Tibial nerve (tissue), 4 donors: ENCODE data around the gene PROM2. TPM values are rescaled to one million over a fixed set of nuclear protein-coding genes. Genes with fewer than 3 reads are reported as not detected.
A peak's percentile ranks its signal among the peaks of the same experiment; 100 is the strongest.

ENCODE experiments used
- DNase-seq, 2 donors: peaks; one replicate each; pipeline ENCODE4 v3.0.0-alpha.2; 2019; ENCODE audit warnings: low spot score in 2 of 2
- H3K27ac ChIP-seq, 4 donors: fragments of 200-600 bp; sonication (generic) in 3 of 4; one replicate each; pipeline ENCODE4 v1.5.1; 2017 to 2019; ENCODE audit warnings: mild to moderate bottlenecking in 1 of 4
- H3K27me3 ChIP-seq, 2 donors: fragments of 200-600 bp; sonication (generic) in 1 of 2; one replicate each; pipeline versions ENCODE4 v1.5.1 to v1.6.0; 2017 to 2019
- H3K36me3 ChIP-seq, 3 donors: fragments of 200-600 bp; sonication (generic); one replicate each; pipeline ENCODE4 v1.5.1; 2018 to 2019
- H3K4me1 ChIP-seq, 4 donors: fragments of 200-600 bp; sonication (generic) in 3 of 4; one replicate each; pipeline ENCODE4 v1.5.1; 2017 to 2019
- H3K4me3 ChIP-seq, 4 donors: fragments of 200-600 bp; sonication (generic) in 3 of 4; one replicate each; pipeline ENCODE4 v1.5.1; 2017 to 2019; ENCODE audit warnings: mild to moderate bottlenecking in 1 of 4, moderate library complexity in 1 of 4
- H3K9me3 ChIP-seq, 4 donors: fragments of 200-600 bp; sonication (generic) in 3 of 4; one replicate each; pipeline ENCODE4 v1.5.1; 2017 to 2019
- EP300 ChIP-seq, 2 donors: sonication (generic); formaldehyde crosslinking; IDR thresholded peaks; one replicate each; pipeline ENCODE4 v1.6.1; 2017; ENCODE audit warnings: antibody characterized with exemption in 2 of 2, mild to moderate bottlenecking in 1 of 2
- POLR2A ChIP-seq, 2 donors: fragments of 450-650 bp; IDR thresholded peaks; one replicate each; pipeline ENCODE4 v1.6.1; 2017; ENCODE audit warnings: antibody characterized with exemption in 2 of 2, mild to moderate bottlenecking in 2 of 2, moderate library complexity in 2 of 2
- WGBS, 2 donors: methylation state at CpG; one replicate each; pipeline ENCODE4 v1.1.5; 2018; 5-methylcytosine and 5-hydroxymethylcytosine counted together
- total RNA-seq, 4 donors: library from RNA; depleted of rRNA; stranded (reverse); fragments of >200 nt; gene quantifications; one replicate each; pipeline ENCODE4 v1.1.0, GENCODE V29; 2016
- TF ChIP-seq, protein P1 (sequence below), 5 experiments: fragments of 200-600 bp in 3 of 5; fragments of 450-650 bp in 2 of 5; sonication (generic) in 3 of 5; IDR thresholded peaks; one replicate each; pipeline ENCODE4 v1.5.1; 2016 to 2019; ENCODE audit warnings: antibody characterized with exemption in 5 of 5, mild to moderate bottlenecking in 3 of 5, moderate library complexity in 2 of 5

PROM2 gene
- total RNA-seq, 4 donors from 2014 or later = 2.2 to 12.3 (median 5.3) TPM

DNA sequence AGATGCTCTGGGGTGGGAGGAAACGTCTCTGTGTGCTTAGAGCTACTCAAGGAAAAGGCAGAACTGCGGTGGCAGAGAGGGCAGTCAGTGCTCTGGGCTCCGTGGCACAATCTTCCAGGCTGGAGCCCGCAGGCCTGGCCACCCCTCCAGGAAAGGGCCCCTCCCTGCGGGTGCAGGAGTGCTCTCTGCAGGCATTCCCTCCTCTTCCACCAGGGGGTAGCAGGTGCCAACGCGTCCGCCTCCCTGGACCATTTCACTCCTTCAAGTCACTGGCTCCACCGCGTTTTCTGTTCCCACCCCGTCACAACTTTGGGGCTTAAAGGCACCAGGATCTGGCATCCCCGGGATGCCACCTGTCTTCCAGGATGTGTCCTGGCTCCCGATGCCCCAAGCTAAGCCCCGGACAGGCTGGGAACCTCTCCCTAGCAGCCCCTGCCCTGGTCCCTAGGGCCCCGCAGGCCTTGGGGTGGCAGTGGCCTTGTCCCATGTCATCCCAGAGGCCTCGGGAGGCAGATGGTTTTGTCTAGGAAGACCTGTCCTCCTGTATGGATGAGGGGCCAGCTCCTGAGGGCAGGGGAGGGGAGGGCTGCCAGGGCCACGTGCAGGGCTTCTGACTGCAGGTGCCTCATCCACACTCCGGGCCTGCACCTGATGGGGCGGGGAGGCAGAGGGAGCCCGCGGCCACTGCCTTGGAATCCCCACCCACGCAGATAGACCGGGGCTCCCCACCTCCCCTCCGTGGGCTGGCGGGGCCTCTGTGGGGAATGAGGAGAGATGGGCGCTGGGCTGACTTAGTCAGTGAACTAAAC is 49.3 kb downstream of the PROM2 start:
- no peak overlapping the region for H3K27ac ChIP-seq
- H3K4me3 ChIP-seq = no peak overlapping the region
- WGBS, 2 donors = 82% methylated on average over 19 to 26 of the region's 26 CpGs
- no peak for DNase-seq
- H3K36me3 ChIP-seq = no peaks in the 10 kb centered on the region
- no peaks in the 10 kb centered on the region for H3K27me3 ChIP-seq
- TF ChIP-seq, protein P1, sequence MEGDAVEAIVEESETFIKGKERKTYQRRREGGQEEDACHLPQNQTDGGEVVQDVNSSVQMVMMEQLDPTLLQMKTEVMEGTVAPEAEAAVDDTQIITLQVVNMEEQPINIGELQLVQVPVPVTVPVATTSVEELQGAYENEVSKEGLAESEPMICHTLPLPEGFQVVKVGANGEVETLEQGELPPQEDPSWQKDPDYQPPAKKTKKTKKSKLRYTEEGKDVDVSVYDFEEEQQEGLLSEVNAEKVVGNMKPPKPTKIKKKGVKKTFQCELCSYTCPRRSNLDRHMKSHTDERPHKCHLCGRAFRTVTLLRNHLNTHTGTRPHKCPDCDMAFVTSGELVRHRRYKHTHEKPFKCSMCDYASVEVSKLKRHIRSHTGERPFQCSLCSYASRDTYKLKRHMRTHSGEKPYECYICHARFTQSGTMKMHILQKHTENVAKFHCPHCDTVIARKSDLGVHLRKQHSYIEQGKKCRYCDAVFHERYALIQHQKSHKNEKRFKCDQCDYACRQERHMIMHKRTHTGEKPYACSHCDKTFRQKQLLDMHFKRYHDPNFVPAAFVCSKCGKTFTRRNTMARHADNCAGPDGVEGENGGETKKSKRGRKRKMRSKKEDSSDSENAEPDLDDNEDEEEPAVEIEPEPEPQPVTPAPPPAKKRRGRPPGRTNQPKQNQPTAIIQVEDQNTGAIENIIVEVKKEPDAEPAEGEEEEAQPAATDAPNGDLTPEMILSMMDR (IDR thresholded peaks at IDR 0.05) = peak in 1 of 5 experiments; percentile 20
- no peak for TF ChIP-seq POLR2A (IDR thresholded peaks at IDR 0.05)
- TF ChIP-seq EP300 (IDR thresholded peaks at IDR 0.05) = no peak
- no peaks in the 10 kb centered on the region for H3K9me3 ChIP-seq
- no peaks in the 10 kb centered on the region for H3K4me1 ChIP-seq

DNA sequence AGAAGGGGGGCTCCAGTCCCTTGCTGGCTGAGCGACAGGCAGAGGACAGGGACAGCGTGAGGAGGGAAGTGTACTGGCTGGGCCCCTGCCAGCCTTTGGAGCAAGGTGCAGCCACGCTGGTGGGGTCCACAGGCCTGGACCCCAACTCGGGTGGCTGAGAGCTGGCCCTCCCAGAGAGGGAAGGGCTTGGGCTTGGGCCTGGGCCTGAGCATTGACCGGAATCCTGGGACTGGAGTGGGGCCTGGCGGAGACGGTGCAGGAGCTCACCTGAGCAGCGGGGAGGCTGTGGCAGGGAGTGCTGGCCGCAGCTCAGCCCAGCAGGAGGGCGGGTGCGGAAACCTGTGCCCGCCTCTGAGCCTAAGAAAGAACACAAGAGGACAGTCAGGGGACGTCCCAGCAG is 50.8 kb downstream of the PROM2 start:
- no peaks in the 10 kb centered on the region for H3K9me3 ChIP-seq
- DNase-seq = no peak
- 85 to 87% methylated on average over 13 of the region's 13 CpGs for WGBS, 2 donors
- H3K4me3 ChIP-seq = no peak overlapping the region
- no peaks in the 10 kb centered on the region for H3K36me3 ChIP-seq
- TF ChIP-seq, protein P1 (IDR thresholded peaks at IDR 0.05) = no peak
- TF ChIP-seq EP300 (IDR thresholded peaks at IDR 0.05) = no peak
- no peak for TF ChIP-seq POLR2A (IDR thresholded peaks at IDR 0.05)
- H3K27me3 ChIP-seq = no peaks in the 10 kb centered on the region
- no peaks in the 10 kb centered on the region for H3K4me1 ChIP-seq
- no peak overlapping the region for H3K27ac ChIP-seq

- Histone ChIP-seq H3K36me3 (no peaks in the 10 kb centered on the region), H3K4me3 (no peak overlapping the region), H3K27ac (no peak overlapping the region), H3K9me3 (no peaks in the 10 kb centered on the region), H3K4me1 (no peaks in the 10 kb centered on the region), H3K27me3 (no peaks in the 10 kb centered on the region)
- DNase-seq = no peak
- 93 to 98% methylated on average over 10 of the region's 10 CpGs for WGBS, 2 donors
- no peak for TF ChIP-seq POLR2A (IDR thresholded peaks at IDR 0.05)
- TF ChIP-seq, protein P1 (IDR thresholded peaks at IDR 0.05) = no peak
- TF ChIP-seq EP300 (IDR thresholded peaks at IDR 0.05) = no peak
Observed at GRCh38 chr2:95325590-95326432, 51.6 kb downstream of the PROM2 start.

GRCh38 chr2:95326433-95327140 is 52.3 kb downstream of the PROM2 start:
- TF ChIP-seq, protein P1 (IDR thresholded peaks at IDR 0.05) = no peak
- no peak for TF ChIP-seq EP300 (IDR thresholded peaks at IDR 0.05)
- no peak for TF ChIP-seq POLR2A (IDR thresholded peaks at IDR 0.05)
- Histone ChIP-seq H3K9me3 (no peaks in the 10 kb centered on the region), H3K4me3 (no peak overlapping the region), H3K36me3 (no peaks in the 10 kb centered on the region), H3K27ac (no peak overlapping the region), H3K27me3 (no peaks in the 10 kb centered on the region), H3K4me1 (no peaks in the 10 kb centered on the region)
- 90 to 92% methylated on average over 30 of the region's 30 CpGs for WGBS, 2 donors
- DNase-seq = no peak
